Vagina (tissue), 2 donors: ENCODE data around the gene RAPGEFL1. TPM values are rescaled to one million over a fixed set of nuclear protein-coding genes. Genes with fewer than 3 reads are reported as not detected.
"Not testable (repeated sequence)": the region's sequence is repeated elsewhere in the genome, so short reads cannot be mapped to it uniquely, and the experiment has no call there.

Source experiments
- DNase-seq, 2 donors: peaks; one replicate each; pipeline ENCODE4 v3.0.0-alpha.2; 2017; ENCODE audit errors: extremely low spot score in 2 of 2
- H3K27ac ChIP-seq: fragments of 200-600 bp; sonication (generic); one replicate; pipeline ENCODE4 v1.5.1; 2019
- H3K27me3 ChIP-seq: fragments of 200-600 bp; sonication (generic); one replicate; pipeline ENCODE4 v1.5.1; 2019
- H3K36me3 ChIP-seq, 2 donors: fragments of 200-600 bp; sonication (generic); one replicate each; pipeline ENCODE4 v1.5.1; 2017 to 2019
- H3K4me1 ChIP-seq: fragments of 200-600 bp; sonication (generic); one replicate; pipeline ENCODE4 v1.5.1; 2019
- H3K4me3 ChIP-seq, 2 donors: fragments of 200-600 bp; sonication (generic); 1 replicate in 1 of 2; 2 replicates in 1 of 2; pipeline ENCODE4 v1.5.1; 2016 to 2019
- H3K9me3 ChIP-seq: fragments of 200-600 bp; sonication (generic); one replicate; pipeline ENCODE4 v1.5.1; 2019
- POLR2A ChIP-seq, 2 donors: fragments of 450-650 bp; IDR thresholded peaks; one replicate each; pipeline ENCODE4 v1.6.1; 2017; ENCODE audit warnings: antibody characterized with exemption in 2 of 2, mild to moderate bottlenecking in 2 of 2, moderate library complexity in 2 of 2
- POLR2AphosphoS5 ChIP-seq, 2 donors: sonication (generic); formaldehyde crosslinking; IDR thresholded peaks; one replicate each; pipeline ENCODE4 v1.9.0; 2017; ENCODE audit warnings: antibody characterized with exemption in 2 of 2, mild to moderate bottlenecking in 2 of 2, low read depth in 1 of 2; ENCODE audit not compliant: insufficient read depth in 1 of 2
- intact Hi-C: fragments of 100-400 bp; cut with DNase I; formaldehyde crosslinking; loops from one replicate; pipeline ENCODE4 v1.15.1; 2023
- total RNA-seq: library from RNA; depleted of rRNA; stranded (reverse); fragments of >200 nt; gene quantifications from one replicate; pipeline ENCODE4 v1.2.3, GENCODE V29; 2016
- TF ChIP-seq, protein P1 (sequence below), 3 experiments: fragments of 450-650 bp in 2 of 3; fragments of 200-600 bp in 1 of 3; sonication (generic) in 1 of 3; IDR thresholded peaks; one replicate each; pipeline ENCODE4 v1.5.1; 2017 to 2019; ENCODE audit warnings: antibody characterized with exemption in 3 of 3, mild to moderate bottlenecking in 2 of 3, moderate library complexity in 2 of 3

RAPGEFL1 gene
- total RNA-seq, 1 donor from 2014 or later, result 144 TPM

DNA sequence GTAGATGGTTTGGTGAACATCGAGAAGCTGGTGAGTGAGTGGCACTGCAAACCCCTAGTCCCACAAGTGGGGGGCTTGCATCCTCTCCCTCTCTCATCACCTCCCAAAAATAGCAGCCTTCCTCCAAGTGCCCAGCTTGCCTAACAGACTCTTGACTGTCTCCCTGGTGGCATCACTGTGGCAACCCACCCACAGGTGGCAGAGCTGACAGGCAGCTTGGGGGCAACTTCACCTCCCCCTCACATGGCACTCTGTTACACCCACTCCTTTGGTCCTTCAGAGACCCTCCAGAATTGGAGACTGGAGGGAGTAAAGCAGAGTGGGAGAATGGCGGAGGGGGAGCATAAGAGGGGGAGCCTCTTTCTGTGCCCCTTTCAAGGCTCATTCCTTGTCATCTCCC is 15.7 kb downstream of the RAPGEFL1 start:
- Histone ChIP-seq H3K27me3 (no peaks in the 10 kb centered on the region), H3K27ac (no peak overlapping the region), H3K4me1 (peaks cover 15% of the 10 kb centered on the region), H3K4me3 (no peak overlapping the region), H3K36me3 (peaks cover 0 to 4% of the 10 kb centered on the region in 2 donors), H3K9me3 (no peaks in the 10 kb centered on the region)
- DNase-seq, result no peak
- intact Hi-C loops, result no loop called here
- TF ChIP-seq POLR2AphosphoS5 (IDR thresholded peaks at IDR 0.05; ENCODE audit: insufficient read depth in 1 of 2, low read depth in 1 of 2) (no peak), POLR2A (IDR thresholded peaks at IDR 0.05) (no peak)
- TF ChIP-seq, protein P1, sequence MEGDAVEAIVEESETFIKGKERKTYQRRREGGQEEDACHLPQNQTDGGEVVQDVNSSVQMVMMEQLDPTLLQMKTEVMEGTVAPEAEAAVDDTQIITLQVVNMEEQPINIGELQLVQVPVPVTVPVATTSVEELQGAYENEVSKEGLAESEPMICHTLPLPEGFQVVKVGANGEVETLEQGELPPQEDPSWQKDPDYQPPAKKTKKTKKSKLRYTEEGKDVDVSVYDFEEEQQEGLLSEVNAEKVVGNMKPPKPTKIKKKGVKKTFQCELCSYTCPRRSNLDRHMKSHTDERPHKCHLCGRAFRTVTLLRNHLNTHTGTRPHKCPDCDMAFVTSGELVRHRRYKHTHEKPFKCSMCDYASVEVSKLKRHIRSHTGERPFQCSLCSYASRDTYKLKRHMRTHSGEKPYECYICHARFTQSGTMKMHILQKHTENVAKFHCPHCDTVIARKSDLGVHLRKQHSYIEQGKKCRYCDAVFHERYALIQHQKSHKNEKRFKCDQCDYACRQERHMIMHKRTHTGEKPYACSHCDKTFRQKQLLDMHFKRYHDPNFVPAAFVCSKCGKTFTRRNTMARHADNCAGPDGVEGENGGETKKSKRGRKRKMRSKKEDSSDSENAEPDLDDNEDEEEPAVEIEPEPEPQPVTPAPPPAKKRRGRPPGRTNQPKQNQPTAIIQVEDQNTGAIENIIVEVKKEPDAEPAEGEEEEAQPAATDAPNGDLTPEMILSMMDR (IDR thresholded peaks at IDR 0.05), result no peak

DNA sequence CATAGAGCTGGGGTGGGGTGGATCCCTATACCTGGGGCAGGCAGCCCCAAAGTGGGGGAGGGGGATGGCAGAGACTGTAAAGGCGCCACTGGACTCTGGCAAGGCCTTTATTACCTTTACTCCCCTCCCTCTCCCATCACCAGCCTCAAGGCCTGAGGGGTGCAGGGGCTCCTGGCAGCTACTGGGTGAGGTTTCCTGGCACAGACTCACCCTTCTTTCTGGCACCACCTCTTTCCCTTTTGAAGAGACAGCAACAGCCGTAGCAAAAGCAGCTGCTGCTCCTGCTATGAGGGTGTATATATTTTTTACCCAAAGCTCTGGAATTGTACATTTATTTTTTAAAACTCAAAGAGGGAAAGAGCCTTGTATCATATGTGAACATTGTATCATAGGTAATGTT is 17.6 kb downstream of the RAPGEFL1 start:
- H3K27ac ChIP-seq, result no peak overlapping the region
- DNase-seq, result no peak
- H3K4me3 ChIP-seq, result no peak overlapping the region
- peaks cover 15% of the 10 kb centered on the region for H3K4me1 ChIP-seq
- H3K36me3 ChIP-seq, result no peaks in the 10 kb centered on the region
- TF ChIP-seq POLR2AphosphoS5 (IDR thresholded peaks at IDR 0.05; ENCODE audit: insufficient read depth in 1 of 2, low read depth in 1 of 2) (no peak), POLR2A (IDR thresholded peaks at IDR 0.05) (no peak)
- TF ChIP-seq, protein P1 (IDR thresholded peaks at IDR 0.05), result no peak
- no peaks in the 10 kb centered on the region for H3K9me3 ChIP-seq
- H3K27me3 ChIP-seq, result no peaks in the 10 kb centered on the region
- intact Hi-C loops, result no loop called here

DNA sequence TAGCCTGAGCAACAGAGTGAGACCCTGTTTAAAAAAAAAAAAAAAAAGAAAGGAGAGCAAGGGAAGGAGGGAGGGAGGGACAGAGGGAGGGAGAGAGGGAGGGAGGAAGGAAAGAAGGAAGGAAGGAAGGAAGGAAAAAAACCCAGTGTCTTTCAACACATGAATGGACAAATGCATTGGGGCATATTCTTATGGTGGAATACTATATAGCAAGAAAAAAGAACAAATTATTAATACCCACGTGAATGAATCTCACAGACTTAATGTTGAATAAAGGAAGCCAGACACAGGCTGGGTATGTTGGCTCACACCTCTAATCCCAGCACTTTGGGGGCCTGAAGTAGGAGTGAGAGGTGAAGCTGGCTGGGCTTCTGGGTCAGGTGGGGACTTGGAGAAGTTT is 20.3 kb downstream of the RAPGEFL1 start:
- Histone ChIP-seq H3K9me3 (no peaks in the 10 kb centered on the region), H3K36me3 (no peaks in the 10 kb centered on the region), H3K4me1 (peaks cover 13% of the 10 kb centered on the region), H3K4me3 (no peak overlapping the region), H3K27ac (no peak overlapping the region), H3K27me3 (no peaks in the 10 kb centered on the region)
- no peak for DNase-seq
- no peak for TF ChIP-seq POLR2AphosphoS5 (IDR thresholded peaks at IDR 0.05; ENCODE audit: insufficient read depth in 1 of 2, low read depth in 1 of 2)
- no peak for TF ChIP-seq POLR2A (IDR thresholded peaks at IDR 0.05)
- TF ChIP-seq, protein P1 (IDR thresholded peaks at IDR 0.05), result no peak
- intact Hi-C loops, result no loop called here

DNA sequence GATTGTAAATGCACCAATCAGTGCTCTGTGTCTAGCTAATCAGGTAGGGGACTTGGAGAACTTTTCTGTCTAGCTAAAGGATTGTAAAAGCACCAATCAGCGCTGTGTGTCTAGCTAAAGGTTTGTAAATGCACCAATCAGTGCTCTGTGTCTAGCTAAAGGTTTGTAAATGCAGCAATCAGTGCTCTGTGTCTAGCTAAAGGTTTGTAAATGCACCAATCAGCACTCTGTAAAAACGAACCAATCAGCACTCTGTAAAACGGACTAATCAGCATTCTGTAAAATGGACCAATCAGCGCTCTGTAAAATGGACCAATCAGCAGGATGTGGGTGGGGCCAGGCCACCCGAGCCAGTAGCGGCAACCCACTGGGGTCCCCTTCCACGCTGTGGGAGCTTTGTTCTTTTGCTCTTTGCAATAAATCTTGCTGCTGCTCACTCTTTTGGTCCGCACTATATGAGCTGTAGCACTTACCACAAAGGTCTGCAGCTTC is 20.7 kb downstream of the RAPGEFL1 start:
- H3K4me3 ChIP-seq, H3K27me3 ChIP-seq, H3K27ac ChIP-seq, H3K9me3 ChIP-seq, intact Hi-C loops, H3K36me3 ChIP-seq, DNase-seq: not testable (repeated sequence)
- peaks cover 13% of the 10 kb centered on the region for H3K4me1 ChIP-seq

DNA sequence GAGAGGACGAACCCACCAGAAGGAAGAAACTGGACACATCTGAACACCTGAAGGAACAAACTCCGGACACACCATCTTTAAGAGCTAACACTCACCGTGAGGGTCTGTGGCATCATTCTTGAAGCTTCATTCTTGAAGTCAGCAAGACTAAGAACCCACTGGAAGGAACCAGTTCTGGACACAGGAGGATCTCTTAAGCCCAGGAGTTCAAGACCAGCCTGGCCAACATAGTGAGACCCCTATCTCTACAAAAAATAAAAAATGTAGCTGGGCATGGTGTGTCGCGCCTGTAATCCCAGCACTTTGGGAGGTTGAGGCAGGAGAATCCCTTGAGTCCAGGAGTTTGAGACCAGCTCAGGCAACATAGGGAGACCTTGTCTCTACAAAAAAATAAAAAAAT is 21.3 kb downstream of the RAPGEFL1 start:
- DNase-seq, result no peak
- Histone ChIP-seq H3K27ac (no peak overlapping the region), H3K27me3 (no peaks in the 10 kb centered on the region), H3K4me3 (no peak overlapping the region), H3K9me3 (no peaks in the 10 kb centered on the region), H3K36me3 (no peaks in the 10 kb centered on the region), H3K4me1 (peaks cover 13% of the 10 kb centered on the region)
- TF ChIP-seq, protein P1 (IDR thresholded peaks at IDR 0.05), result no peak
- no peak for TF ChIP-seq POLR2AphosphoS5 (IDR thresholded peaks at IDR 0.05; ENCODE audit: insufficient read depth in 1 of 2, low read depth in 1 of 2)
- intact Hi-C loops, result no loop called here

DNA sequence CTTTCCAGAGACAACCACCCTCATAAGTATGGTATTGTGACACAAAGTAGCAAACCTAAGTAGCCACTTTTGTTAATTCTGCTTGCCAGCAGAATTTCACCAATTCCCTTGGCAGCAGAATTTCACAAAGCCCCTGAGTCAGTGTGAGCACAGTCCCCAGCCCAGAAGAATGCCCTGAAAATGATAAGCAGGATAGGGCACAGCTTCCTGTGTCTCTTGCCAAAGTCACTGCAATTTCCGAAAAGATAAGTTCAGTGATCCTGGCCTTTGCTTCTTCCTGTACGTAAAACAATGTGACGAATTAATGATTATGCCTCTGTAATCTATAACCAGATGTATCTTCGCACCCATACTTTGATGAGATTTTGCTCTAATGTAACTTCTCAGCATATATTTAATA is 25.9 kb downstream of the RAPGEFL1 start:
- Histone ChIP-seq H3K27ac (no peak overlapping the region), H3K27me3 (no peaks in the 10 kb centered on the region), H3K4me3 (no peak overlapping the region), H3K36me3 (no peaks in the 10 kb centered on the region), H3K9me3 (no peaks in the 10 kb centered on the region), H3K4me1 (peaks cover 8% of the 10 kb centered on the region)
- TF ChIP-seq POLR2AphosphoS5 (IDR thresholded peaks at IDR 0.05; ENCODE audit: insufficient read depth in 1 of 2, low read depth in 1 of 2), result no peak
- no peak for TF ChIP-seq POLR2A (IDR thresholded peaks at IDR 0.05)
- TF ChIP-seq, protein P1 (IDR thresholded peaks at IDR 0.05), result no peak
- intact Hi-C loops, result no loop called here
- no peak for DNase-seq

DNA sequence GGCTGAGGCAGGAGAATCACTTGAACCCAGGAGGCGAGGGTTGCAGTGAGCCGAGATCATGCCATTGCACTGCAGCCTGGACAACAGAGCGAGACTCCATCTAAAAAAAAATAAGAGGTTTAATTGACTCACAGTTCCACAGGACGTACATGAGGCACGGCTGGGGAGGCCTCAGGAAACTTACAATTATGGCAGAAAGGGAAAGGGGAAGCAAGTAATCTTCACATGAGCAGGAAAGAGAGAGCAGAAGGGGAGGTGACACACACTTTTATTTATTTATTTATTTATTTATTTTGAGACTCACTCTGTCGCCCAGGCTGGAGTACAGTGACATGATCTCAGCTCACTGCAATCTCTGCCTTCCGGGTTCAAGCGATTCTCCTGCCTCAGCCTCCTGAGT is 28.9 kb downstream of the RAPGEFL1 start:
- H3K9me3 ChIP-seq, H3K27ac ChIP-seq, intact Hi-C loops, H3K4me1 ChIP-seq, H3K27me3 ChIP-seq, H3K4me3 ChIP-seq, H3K36me3 ChIP-seq, DNase-seq: not testable (repeated sequence)
